Epithelial cell of proximal tubule (primary cell): ENCODE measurements around the gene SUCNR1. TPM values are rescaled to one million over a fixed set of nuclear protein-coding genes. Genes with fewer than 3 reads are reported as not detected.

Experiments used
- DNase-seq: peaks from one replicate; pipeline ENCODE4 v3.0.0-alpha.2; 2011; ENCODE audit warnings: low read depth
- H3K4me3 ChIP-seq: 2 replicates; pipeline ENCODE4 v1.5.1; 2011; ENCODE audit warnings: low read depth, mild to moderate bottlenecking, low read length
- CTCF ChIP-seq: conservative IDR thresholded peaks from 2 replicates; pipeline ENCODE4 v1.5.1; 2012; ENCODE audit warnings: low read depth, mild to moderate bottlenecking, low read length
- total RNA-seq: library from RNA; depleted of rRNA; stranded (reverse); fragments of >200 nt; gene quantifications from 2 replicates; pipeline ENCODE4 v1.2.3, GENCODE V29; 2015

SUCNR1 gene
- total RNA-seq, result 0.14 and 0.81 TPM in 2 replicates

- no peak for DNase-seq
- TF ChIP-seq CTCF, result no peak
- peak within 1 kb of the TSS; percentile 46 for H3K4me3 ChIP-seq
These were observed at the start of gene SUCNR1 for GRCh38 chr3:151873398-151873797. SUCNR1 (plus strand) TSS chr3:151873643; CDS start chr3:151879893, 6,250 bp downstream.

DNA sequence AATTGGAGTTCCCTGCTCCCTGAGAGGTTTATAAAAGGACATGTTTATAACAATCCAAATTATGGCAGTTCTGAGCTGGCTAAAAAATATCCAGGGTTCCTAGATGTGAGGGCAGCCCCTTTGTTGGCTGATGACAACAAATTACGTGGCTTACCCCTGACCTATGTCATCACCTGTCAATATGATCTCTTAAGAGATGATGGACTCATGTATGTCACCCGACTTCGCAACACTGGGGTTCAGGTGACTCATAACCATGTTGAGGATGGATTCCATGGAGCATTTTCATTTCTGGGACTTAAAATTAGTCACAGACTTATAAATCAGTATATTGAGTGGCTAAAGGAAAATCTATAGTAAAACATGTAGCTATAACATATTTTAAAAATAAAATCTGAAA lies 45.6 kb upstream of the SUCNR1 start:
- no peak for TF ChIP-seq CTCF
- no peak overlapping the region for H3K4me3 ChIP-seq
- DNase-seq, result no peak

DNA sequence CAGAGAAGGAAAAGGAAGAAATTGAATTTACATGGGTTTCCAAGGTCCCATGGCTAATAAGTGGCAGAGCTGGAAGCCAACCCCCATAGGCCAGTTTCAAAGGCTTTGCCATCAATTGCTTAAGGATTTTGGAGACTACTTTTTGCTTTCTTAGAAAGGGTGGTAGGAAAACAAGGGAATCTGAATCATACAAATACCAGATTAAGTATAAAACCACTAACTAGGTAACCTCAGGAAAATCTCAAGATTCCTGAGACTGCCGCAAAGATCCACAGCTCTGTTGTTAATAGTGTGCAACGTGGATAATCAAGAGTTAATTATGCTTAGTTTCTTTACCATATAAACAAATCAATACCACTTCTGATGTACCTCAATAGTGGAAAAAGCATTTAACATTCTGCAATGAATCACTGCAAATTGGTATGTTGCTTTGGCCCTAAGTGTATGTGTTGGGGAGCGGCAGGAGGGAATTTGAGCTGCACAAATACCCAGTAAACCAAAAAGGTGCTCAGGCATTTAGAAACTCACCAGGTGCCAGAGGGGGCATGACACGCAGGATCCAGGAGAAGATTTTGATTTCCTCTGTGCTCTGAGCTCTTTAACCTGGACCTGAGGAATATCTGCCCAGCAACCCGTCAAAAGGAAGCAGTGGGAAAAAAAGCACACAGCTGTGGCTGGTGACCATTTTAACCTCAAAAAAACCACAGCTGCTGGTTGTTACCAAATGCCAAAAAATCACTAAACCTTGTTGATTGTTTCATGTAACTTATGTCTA lies 37.5 kb upstream of the SUCNR1 start:
- no peak overlapping the region for H3K4me3 ChIP-seq
- TF ChIP-seq CTCF, result no peak
- DNase-seq, result no peak

GRCh38 chr3:151837057-151837456 lies 36.4 kb upstream of the SUCNR1 start:
- peak; percentile 71 for DNase-seq
- TF ChIP-seq CTCF, result no peak
- no peak overlapping the region for H3K4me3 ChIP-seq

DNA sequence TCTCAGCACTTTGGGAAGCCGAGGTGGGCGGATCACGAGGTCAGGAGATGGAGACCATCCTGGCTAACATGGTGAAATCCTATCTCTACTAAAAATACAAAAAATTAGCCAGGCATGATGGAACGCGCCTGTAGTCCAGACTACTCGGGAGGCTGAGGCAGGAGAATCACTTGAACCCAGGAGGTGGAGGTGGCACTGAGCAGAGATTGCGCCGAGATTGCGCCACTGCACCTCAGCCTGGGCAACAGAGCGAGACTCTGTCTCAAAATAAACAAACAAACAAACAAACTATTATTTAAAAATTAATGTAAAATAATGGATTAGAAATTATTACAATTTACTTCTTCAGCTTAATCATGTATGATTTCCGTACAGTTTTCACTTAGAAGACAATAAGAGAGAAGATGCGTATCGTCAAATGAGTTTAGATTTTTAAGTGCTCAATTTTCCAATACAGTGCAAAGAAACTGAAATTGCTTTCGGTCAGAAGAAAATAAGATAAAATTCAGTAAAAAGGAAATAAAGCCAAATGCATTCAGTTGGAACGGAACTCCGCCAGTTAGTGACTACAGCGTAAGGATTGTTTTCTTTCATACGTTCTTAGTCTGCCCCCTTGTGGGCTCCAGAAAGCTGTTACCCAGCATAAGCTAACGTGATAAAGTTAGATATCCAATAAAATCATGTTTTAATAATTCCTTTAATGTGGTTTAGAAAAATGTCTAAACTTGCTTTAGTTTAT lies 34.7 kb upstream of the SUCNR1 start:
- no peak overlapping the region for H3K4me3 ChIP-seq
- TF ChIP-seq CTCF, result peak; percentile 89
- DNase-seq, result no peak

GRCh38 chr3:151839313-151839631 lies 34.2 kb upstream of the SUCNR1 start:
- TF ChIP-seq CTCF, result no peak
- no peak overlapping the region for H3K4me3 ChIP-seq
- DNase-seq, result no peak
